Stimulated activated CD4-positive, alpha-beta T cell treated with anti-CD3 and anti-CD28 coated beads, Interleukin-4, amount 100 ng/mL, for 4 hours (primary cell): Measurements from ENCODE around the gene MRPS12.
A peak's percentile ranks its signal among the peaks of the same experiment; 100 is the strongest.
"Not testable (repeated sequence)": the region's sequence is repeated elsewhere in the genome, so short reads cannot be mapped to it uniquely, and the experiment has no call there.

ENCODE experiments used
- DNase-seq, 2 experiments: peaks; one replicate each; pipeline ENCODE4 v3.0.0-alpha.2; 2020

The MRPS12 gene

GRCh38 chr19:38942471-38943181 is 11.9 kb downstream of the MRPS12 start:
- DNase-seq: no peak

DNA sequence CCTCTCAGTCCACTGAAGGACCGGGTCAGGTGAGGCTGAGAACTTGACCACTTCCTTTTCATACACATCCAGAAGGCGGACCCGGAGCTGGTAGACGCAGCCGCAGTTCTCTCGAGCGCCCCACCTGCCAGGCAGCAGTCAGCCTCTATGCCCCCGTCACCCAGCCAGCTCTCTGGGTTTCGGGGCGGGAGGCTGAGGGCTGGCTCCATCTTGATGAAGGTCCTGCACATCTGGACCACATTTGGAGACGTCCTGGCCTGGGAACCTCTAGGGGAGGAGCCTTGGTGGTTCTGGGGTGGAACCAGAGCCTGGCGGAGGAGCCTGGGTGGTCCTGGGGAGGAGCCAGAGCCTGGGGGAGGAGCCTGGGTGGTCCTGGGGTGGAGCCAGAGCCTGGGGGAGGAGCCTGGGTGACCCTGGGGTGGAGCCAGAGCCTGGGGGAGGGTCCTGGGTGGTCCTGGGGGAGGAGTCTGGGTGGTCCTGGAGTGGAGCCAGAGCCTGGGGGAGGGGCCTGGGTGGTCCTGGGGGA is 14.3 kb downstream of the MRPS12 start:
- no peak for DNase-seq

- DNase-seq: no peak
Measured at GRCh38 chr19:38945562-38946228, 15.0 kb downstream of the MRPS12 start.

- no peak for DNase-seq
Measured at GRCh38 chr19:38946229-38947010, 15.7 kb downstream of the MRPS12 start.

- DNase-seq: peak; percentile 83 to 89
Measured at GRCh38 chr19:38949580-38950367, 19.0 kb downstream of the MRPS12 start.

- no peak for DNase-seq
Measured at GRCh38 chr19:38951187-38951586, 20.4 kb downstream of the MRPS12 start.

DNA sequence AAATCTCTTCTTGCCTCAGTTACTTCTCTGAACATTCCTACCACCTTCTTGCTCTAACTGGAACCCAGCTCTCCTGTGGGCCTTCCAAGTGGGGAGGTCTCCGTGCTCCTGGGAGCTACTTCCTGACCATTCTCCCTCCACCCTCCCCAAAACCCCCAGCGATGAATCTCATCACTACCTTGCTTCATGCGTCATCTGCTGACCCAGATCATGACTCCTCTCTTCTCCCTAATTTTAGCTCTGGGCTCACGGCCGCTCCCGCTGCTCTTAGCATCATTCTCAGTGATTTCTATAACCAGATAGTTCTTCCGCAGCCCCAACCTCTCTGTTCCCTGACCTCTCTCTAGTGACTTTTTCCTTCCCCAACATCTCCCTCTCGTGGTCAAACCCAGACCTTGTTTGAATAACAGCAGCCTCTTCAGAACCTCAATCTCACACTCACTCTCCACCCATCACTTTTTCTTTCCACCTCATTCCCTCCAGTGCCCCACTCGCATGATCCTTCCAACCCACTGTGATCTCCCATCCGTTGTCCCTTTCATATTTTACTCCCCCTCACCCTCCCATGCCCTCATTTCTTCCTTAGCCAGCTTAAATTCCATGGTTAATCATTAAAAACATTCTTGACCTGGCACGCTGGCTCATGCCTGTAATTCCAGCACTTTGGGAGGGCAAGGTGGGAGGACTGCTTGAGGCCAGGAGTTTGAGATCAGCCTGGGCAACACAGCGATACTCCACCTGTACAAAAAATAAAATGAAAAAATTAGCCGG is 21.8 kb downstream of the MRPS12 start:
- DNase-seq: peak in 1 of 2 experiments; percentile 13

- DNase-seq: no peak
Measured at GRCh38 chr19:38953677-38954076, 22.9 kb downstream of the MRPS12 start.

- DNase-seq: no peak
Measured at GRCh38 chr19:38956264-38956663, 25.5 kb downstream of the MRPS12 start.

- DNase-seq: no peak
Measured at GRCh38 chr19:38958301-38958700, 27.6 kb downstream of the MRPS12 start.

GRCh38 chr19:38959618-38960017 is 28.9 kb downstream of the MRPS12 start:
- DNase-seq: no peak

- no peak for DNase-seq
Measured at GRCh38 chr19:38964738-38965137, 34.0 kb downstream of the MRPS12 start.

DNA sequence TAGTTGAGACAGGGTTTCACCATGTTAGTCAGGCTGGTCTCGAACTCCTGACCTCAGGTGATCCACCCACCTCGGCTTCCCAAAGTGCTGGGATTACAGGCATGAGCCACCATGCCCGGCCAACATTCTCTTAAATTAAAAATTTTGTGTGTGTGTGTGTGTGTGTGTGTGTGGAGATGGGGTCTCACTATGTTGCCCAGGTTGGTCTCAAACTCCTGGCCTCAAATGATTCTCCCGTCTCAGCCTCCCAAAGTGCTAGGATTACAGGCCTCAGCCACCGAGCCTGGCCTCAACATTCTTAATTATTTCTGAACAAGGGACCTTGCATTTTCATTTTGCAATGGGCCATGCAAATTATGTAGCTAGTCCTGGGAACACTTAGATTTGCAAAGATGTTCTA is 35.4 kb downstream of the MRPS12 start:
- DNase-seq: not testable (repeated sequence)

DNA sequence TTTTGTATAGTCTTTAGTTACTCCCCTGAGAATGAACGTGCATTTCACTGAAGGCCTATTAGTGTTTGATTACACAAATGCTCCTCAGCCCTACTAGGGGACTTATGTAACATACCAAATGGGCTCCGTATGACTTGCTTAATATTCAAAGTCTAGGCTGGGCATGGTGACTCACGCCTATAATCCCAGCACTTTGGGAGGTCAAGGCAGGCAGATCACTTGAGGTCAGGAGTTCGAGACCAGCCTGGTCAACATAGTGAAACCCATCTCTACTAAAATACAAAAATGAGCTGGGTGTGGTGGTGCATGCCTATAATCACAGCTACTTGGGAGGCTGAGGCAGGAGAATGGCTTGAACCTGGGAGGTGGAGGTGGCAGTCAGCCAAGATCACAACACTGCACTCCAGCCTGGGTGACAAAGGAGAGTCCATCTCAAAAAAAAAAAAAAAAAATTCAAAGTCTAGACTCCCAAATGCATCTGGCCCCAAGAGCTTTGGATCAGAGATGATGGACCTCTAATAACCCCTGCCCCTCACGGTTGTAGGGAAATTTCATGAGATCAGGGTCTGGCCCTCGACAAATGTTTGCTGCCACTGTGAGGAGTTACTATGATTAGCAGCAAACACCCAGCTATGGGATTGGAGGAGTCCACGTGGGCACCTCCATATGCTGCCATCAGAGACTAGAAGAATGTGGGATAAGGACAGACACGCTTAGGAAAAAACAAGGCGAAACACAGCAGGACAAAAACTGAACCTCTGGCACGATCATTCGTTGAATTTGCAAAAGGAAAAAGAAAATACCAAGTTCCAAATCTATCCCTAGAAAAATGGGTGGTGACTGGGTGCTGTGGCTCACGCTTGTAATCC is 40.2 kb downstream of the MRPS12 start:
- no peak for DNase-seq

DNA sequence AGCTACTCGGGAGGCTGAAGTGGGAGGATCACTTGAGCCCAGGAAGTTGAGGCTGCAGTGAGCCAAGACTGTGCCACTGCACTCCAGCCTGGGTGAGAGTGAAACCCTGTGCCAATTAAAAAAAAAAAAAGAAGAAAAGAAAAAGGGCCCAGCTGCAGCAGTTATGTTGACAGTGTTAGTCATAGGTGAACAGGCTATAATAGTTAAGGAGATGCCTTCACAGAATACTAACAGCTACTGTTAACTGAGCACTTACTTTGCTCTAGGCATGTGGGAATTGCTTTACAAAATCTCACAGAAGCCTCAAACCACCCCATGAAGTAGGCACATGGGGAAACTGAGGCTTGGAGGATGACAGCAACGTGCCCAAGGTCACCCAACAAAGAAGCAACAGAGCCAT is 40.9 kb downstream of the MRPS12 start:
- DNase-seq: no peak

DNA sequence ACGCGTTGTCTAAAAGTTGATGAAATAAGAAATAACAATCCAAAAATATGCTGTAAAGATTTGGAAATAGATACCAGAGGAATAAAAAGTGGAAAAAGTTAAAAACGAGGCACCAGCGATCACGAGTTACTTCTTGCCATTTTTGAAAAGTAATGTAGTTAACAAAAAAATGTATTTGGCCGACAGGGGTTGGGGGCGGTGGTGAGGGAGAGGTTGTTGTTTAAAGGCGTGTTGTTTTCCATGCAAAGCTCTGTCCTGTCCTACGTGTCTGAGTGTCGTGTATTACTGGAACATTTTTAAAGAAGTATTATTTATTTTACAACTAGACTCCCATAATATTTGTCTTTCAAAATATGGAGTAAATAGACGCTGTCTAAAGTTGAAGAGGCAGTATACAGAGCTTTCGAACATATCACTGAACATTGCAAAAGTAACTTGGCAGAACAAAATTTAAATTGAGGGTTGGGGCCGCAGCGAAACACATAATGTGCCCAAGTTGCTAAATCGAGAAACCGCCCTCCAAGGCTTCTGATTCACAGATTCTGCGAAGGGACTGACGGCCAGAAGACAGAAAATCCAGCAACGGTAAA is 44.0 kb downstream of the MRPS12 start:
- DNase-seq: no peak

DNA sequence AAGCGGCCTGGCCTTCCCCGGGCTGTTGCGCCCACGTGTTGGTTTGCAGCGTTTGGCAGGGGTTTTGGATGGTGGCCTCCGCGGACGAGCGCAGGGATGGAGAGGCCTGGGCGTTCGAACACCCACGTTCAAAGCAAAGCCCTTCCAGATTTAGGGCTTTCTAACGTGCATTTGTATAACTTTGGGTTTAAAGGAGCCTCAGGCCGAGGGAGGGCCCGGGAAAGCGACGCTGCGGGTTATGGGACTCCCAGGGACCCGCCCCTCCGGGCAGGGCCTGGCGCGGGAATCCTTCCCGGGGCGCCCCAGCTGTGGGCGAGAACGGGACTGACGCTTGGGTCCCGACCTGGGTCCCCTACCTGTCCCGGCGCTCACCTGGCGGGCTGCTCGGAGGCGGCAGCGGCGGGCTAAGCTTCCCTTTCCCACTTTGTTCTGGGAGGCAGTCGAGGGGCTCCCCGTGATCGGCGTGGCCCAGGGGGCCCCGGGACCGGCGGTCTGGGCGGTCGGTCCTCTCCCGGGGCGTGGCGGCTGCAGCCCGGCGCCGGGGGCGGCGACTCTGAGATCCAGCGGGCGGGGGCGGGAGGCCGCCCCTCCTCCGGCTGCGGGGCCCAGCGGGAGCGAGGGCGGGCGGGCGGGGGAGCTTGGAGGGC is 44.6 kb downstream of the MRPS12 start, which contains the start of gene FBXO17:
FBXO17 (minus strand) TSS at position 529 of the 647 bp plus-strand sequence. CDS start 25,423 bp downstream, outside the sequence.
- DNase-seq: no peak

- no peak for DNase-seq
Measured at GRCh38 chr19:38975861-38976271, 45.1 kb downstream of the MRPS12 start.

- DNase-seq: no peak
Measured at GRCh38 chr19:38977445-38978325, 46.9 kb downstream of the MRPS12 start.
